Tibial artery (tissue), 4 donors: ENCODE measurements around the gene RBM38.

Experiments used
- DNase-seq, 2 donors: peaks; one replicate each; pipeline ENCODE4 v3.0.0-alpha.2; 2019
- H3K27ac ChIP-seq, 2 donors: fragments of 200-600 bp; sonication (generic) in 1 of 2; 1 replicate in 1 of 2; 2 replicates in 1 of 2; pipeline ENCODE4 v1.5.1; 2018 to 2019; ENCODE audit warnings: mild to moderate bottlenecking in 1 of 2
- H3K27me3 ChIP-seq, 2 donors: fragments of 200-600 bp; sonication (generic) in 1 of 2; one replicate each; pipeline versions ENCODE4 v1.5.1 to v1.6.0; 2016 to 2019
- H3K36me3 ChIP-seq, 3 donors: fragments of 200-600 bp; sonication (generic) in 2 of 3; one replicate each; pipeline ENCODE4 v1.5.1; 2016 to 2019; ENCODE audit warnings: mild to moderate bottlenecking in 2 of 3
- H3K4me1 ChIP-seq, 4 donors: fragments of 200-600 bp; sonication (generic) in 2 of 4; 1 replicate in 3 of 4; 2 replicates in 1 of 4; pipeline ENCODE4 v1.5.1; 2016 to 2019
- H3K4me3 ChIP-seq, 2 donors: fragments of 200-600 bp; sonication (generic) in 1 of 2; 1 replicate in 1 of 2; 2 replicates in 1 of 2; pipeline ENCODE4 v1.5.1; 2018 to 2019; ENCODE audit warnings: mild to moderate bottlenecking in 2 of 2
- H3K9me3 ChIP-seq, 3 donors: fragments of 200-600 bp; sonication (generic) in 1 of 3; one replicate each; pipeline ENCODE4 v1.5.1; 2016 to 2019
- CTCF ChIP-seq, 2 experiments: fragments of 200-600 bp in 1 of 2; fragments of 450-650 bp in 1 of 2; IDR thresholded peaks; one replicate each; pipeline ENCODE4 v1.5.1; 2017 to 2019; ENCODE audit warnings: antibody characterized with exemption in 2 of 2, mild to moderate bottlenecking in 1 of 2, moderate library complexity in 1 of 2
- intact Hi-C: fragments of 100-400 bp; cut with DNase I; formaldehyde crosslinking; loops from one replicate; pipeline ENCODE4 v1.15.0; 2023; ENCODE audit warnings: low total_unique reads

The RBM38 gene

GRCh38 chr20:57451795-57452661, 60.8 kb downstream of the RBM38 start:
- Histone ChIP-seq H3K9me3 (no peaks in the 10 kb centered on the region), H3K27ac (no peak overlapping the region), H3K4me1 (peaks cover 0 to 17% (median 4%) of the 10 kb centered on the region in 4 donors), H3K36me3 (no peaks in the 10 kb centered on the region), H3K27me3 (no peaks in the 10 kb centered on the region), H3K4me3 (no peak overlapping the region)
- TF ChIP-seq CTCF (IDR thresholded peaks at IDR 0.05), result no peak
- no peak for DNase-seq
- intact Hi-C loops, result no loop called here

GRCh38 chr20:57455386-57455785, 64.2 kb downstream of the RBM38 start:
- Histone ChIP-seq H3K4me3 (no peak overlapping the region), H3K4me1 (peaks cover 0 to 39% (median 27%) of the 10 kb centered on the region in 4 donors), H3K9me3 (no peaks in the 10 kb centered on the region), H3K27ac (no peak overlapping the region), H3K27me3 (no peaks in the 10 kb centered on the region), H3K36me3 (no peaks in the 10 kb centered on the region)
- DNase-seq, result no peak
- TF ChIP-seq CTCF (IDR thresholded peaks at IDR 0.05), result no peak
- intact Hi-C loops, result no loop called here

GRCh38 chr20:57456116-57456515, 64.9 kb downstream of the RBM38 start:
- Histone ChIP-seq H3K27ac (no peak overlapping the region), H3K9me3 (no peaks in the 10 kb centered on the region), H3K4me3 (no peak overlapping the region), H3K36me3 (no peaks in the 10 kb centered on the region), H3K27me3 (no peaks in the 10 kb centered on the region), H3K4me1 (peaks cover 0 to 32% (median 26%) of the 10 kb centered on the region in 4 donors)
- DNase-seq, result no peak
- intact Hi-C loops, result no loop called here
- TF ChIP-seq CTCF (IDR thresholded peaks at IDR 0.05), result no peak

GRCh38 chr20:57457243-57458095, 66.3 kb downstream of the RBM38 start:
- Histone ChIP-seq H3K4me3 (no peak overlapping the region), H3K27ac (peak overlapping the region in 1 of 2 donors; percentile 18), H3K9me3 (no peaks in the 10 kb centered on the region), H3K36me3 (no peaks in the 10 kb centered on the region), H3K4me1 (peaks cover 0 to 34% (median 28%) of the 10 kb centered on the region in 4 donors), H3K27me3 (no peaks in the 10 kb centered on the region)
- peak in 1 of 2 donors; percentile 82 for DNase-seq
- no peak for TF ChIP-seq CTCF (IDR thresholded peaks at IDR 0.05)
- intact Hi-C loops, result no loop called here

- Histone ChIP-seq H3K4me1 (peaks cover 0 to 34% (median 28%) of the 10 kb centered on the region in 4 donors), H3K9me3 (no peaks in the 10 kb centered on the region), H3K36me3 (no peaks in the 10 kb centered on the region), H3K4me3 (no peak overlapping the region), H3K27me3 (no peaks in the 10 kb centered on the region), H3K27ac (peak overlapping the region; percentile 18 to 59)
- peak; percentile 40 to 89 for DNase-seq
- TF ChIP-seq CTCF (IDR thresholded peaks at IDR 0.05), result no peak
- intact Hi-C loops, result no loop called here
These were observed 67.4 kb downstream of the RBM38 start for GRCh38 chr20:57458400-57459160.
